ENCODE results near the gene NOP14.
"Not testable (repeated sequence)": the region's sequence is repeated elsewhere in the genome, so short reads cannot be mapped to it uniquely, and the experiment has no call there.

GRCh38 chr4:2918714-2919113, 44.5 kb downstream of the NOP14 start:
- TF ChIP-seq CTCF, POLR2A (IDR thresholded peaks at IDR 0.05): not testable (repeated sequence)
